Activated CD8-positive, alpha-beta memory T cell treated with anti-CD3 and anti-CD28 coated beads for 4 hours (primary cell): ENCODE data around the gene DIPK1C.
"Not testable (repeated sequence)": the region's sequence is repeated elsewhere in the genome, so short reads cannot be mapped to it uniquely, and the experiment has no call there.

ENCODE experiments used
- DNase-seq, 2 donors: peaks; one replicate each; pipeline ENCODE4 v3.0.0-alpha.2; 2020; ENCODE audit warnings: low read depth in 2 of 2

DIPK1C gene

DNA sequence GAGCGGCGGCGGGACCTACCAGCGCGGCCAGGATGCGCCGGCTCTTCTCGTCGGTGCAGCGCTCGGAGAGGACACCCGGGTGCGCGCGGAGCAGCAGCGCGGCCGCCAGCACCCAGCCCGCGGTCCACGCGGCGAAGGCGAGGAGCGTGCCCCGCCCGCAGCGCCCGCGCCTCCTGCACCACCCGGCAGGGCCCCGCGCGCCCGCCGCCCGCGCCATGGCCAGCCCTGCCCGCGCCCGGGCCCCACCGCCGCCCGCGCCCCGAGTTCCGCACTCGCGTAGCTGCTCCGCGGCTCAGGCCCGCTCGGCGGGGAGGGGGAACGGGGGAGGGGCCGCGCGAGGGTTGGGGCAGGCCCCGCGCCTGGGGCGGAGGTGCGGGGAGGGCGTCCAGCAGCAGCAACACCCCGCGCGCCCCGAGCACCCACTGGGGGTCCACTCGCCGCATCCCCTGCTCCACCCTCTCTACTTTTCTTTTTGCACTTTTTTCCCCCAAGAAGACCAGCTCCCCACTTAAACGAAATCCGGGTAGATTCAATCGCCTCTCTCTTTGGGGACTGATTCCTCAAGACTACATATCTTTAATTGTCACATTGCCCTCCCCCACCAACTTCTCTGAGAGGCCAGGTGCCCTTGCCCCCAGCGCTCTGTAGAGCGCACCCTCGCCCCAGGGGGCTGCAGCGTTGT is at the start of gene DIPK1C:
Gene DIPK1C, minus strand, starts transcription at position 266 of the 682 bp plus-strand sequence. Its CDS starts 49 bp downstream, at position 217.
- DNase-seq: no peak

DNA sequence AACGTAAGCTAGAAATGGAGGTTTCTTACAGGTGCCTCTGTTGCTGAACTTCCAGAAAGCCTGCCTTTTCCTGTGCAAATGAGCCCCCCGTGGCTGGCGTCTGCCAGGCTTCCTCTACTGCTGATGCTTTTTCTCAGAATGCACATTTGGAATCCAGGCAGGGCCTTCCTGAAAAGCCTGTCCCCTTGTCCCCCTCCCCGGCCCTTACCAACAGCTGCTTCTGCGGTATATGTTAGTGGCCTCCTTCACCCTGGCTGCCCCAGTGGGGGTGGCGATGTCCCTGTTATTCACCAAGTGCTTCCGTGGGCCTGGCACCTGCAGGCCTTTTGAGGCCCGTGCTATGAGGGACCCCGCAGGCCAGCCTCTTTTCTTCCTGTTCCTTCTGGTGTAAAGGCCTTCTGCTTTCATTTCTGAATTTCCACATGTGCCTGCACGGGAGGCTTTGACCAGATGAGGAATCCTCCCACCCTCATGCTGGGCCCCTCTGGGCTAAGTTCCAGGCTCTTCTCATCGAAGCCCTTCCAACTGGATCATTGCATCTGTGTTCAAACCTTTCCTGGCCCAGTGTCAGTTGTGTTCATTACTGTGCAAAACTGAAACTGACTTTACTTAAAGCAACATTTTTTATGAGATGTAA is 49.5 kb upstream of the DIPK1C start:
- no peak for DNase-seq

DNA sequence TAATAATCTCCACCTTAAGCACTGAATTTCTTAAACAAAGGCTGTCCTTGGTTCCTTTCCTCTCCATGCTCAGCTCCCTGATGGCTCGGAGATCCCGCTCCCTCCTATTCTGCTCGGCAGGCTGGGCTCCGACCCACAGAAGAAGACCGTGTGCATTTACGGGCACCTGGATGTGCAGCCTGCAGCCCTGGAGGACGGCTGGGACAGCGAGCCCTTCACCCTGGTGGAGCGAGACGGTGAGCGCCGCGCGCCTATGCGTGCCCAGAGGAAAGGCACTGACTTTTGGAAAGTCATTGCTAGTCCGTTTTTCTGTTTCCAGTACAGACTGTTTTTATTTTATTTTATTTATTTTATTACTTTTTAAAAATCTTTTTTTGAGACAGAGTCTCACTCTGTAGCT is 48.7 kb upstream of the DIPK1C start:
- no peak for DNase-seq

DNA sequence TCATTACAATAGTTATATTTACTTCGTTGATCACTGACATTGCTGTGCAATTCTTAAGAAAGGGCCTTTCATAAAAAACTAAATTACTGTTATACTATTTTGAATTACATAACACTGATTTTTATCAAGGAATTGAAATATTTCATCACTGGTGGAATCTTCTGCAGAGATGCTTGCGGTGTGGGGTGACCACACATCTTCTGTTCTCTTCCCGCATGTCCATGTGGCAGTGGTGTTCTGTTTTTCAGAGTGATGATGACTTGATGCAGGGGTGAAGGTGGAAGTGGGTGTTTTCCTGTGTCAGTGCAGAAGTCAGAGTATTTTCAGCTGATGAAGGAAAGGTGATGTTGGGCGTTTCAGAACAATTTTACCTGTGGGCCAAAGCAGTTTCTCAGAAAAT is 46.0 kb upstream of the DIPK1C start:
- no peak for DNase-seq

DNA sequence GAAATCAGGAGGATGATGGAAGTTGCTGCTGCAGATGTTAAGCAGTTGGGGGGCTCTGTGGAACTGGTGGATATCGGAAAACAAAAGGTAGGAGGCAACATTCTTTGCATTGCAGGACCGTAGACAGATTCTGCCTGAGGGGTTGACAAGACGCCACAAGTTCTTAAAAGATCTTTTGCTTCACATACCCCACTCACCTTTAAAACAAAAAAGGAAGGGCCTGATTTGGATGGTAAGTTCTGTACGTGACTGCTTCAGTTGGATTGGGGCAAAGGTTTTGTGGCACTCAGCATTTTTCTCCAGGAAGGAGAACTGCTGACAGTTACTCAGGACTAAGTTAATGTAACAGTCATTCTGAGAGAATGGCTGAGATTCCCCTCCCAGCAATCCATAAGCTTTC is 44.3 kb upstream of the DIPK1C start:
- DNase-seq: no peak

DNA sequence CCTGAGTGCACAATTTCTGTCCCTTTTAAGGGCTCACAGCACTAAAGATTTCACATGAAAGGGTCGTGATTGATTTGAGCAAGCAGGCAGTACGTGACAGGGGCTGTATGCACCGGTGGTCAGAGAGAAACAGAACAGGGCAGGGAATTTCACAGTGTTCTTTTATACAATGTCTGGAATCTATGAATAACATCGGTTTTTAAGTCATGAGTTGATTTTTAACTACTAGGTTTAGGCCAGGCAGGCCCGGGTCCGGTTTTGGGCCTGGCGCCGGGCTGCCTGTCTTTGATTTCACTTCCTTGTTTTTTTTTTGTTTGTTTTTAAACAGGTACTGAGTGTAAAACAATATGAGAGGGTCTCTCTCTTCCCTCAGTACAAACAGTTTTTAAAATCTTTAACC is 43.7 kb upstream of the DIPK1C start:
- not testable (repeated sequence) for DNase-seq

DNA sequence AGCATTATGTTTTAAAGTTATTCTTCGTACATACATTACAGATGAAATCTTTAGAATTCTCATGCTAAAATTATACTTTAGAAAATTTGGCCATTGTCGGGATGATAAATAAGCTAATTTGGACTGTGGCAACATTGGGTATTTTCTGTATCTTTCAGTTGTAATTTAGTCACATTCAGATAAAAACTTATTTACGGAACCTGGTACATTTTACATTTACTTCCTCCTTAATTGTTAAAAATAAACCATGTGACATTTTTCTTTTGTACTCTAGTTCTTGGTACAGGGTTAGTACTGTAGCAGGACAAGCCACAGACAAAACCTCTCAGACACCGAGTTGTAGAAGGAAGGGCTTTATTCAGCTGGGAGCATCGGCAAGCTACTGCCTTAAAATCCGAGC is 43.3 kb upstream of the DIPK1C start:
- no peak for DNase-seq

DNA sequence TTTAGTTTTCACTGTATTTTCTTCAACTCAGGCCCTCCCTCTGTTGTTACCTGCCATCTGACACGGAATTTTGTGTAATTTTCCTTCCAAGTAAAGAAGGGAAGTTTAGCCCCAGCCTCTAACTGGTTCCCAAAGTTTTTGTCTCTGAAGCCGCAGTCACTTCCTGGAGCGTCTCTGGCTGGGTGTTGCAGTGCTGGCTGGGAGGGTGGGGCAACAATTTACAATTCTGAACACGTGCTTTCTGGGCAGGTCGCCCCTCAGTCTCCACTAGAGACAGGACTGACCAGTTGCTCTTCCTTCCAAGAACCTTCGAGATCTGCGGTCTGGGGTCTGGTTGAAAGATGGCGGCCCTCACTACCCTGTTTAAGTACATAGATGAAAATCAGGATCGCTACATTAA is 42.5 kb upstream of the DIPK1C start:
- DNase-seq: peak; percentile 13 to 21

DNA sequence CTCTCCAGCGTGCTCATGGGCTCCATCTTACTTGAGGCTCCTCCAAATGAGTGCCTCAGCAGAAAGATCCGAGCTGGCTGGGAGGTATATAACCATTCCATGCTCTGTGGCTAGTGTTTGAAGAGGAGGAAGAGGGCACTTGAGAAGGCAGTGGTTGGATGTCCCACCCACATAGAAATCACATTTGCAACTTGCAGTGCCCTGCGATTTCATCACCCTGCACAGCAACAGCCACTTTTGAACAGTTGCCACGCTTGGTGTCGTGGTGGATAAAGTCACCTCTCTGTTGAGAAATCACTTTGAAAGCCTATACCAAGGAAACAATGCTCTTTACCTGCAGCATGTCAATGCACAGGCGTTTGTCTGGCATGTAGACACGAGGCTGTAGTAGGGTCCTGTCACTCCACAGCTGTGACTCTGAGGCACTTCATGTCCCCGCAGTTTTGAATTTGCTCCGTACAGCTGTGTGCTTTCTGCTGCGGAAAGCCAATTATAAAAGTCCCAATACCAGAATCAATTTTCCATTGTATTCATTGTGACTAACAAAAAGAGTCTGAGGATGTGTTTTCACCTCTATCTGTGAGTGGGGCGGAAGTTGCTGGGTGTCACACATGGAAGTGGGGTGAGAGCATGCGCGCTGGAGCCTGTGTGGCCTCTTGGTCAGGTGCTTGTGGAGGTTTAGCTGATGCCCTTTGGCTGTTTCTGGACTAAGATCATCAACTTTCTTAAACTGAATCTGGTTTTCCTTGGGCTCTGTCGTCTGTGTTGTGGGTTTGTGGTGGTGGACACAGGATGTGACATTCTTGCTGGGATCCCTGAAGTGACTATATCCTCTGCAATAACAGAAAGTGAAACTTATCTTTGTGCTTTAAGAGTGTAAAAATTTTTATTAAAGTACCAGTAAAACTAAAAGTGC is 41.9 kb upstream of the DIPK1C start:
- DNase-seq: peak; percentile 57 to 70

DNA sequence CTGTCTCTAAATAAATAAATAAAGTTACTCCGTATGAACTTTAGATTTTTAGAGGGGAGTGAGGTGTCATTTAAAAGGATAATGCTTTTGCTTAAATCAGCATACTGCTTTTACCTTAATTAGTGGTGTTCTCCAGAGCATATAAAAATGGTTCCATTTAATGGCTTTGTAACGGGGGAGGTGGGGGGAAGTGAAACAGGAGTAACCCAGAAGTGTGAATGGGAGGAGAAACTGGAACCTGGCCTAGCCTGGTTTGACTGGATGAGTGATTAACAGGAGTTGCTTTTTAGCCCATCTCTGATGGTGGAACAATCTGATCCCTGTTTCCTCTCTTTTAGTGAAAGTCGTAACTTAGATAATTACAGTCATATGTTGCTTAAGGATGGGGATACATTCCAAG is 40.7 kb upstream of the DIPK1C start:
- no peak for DNase-seq

DNA sequence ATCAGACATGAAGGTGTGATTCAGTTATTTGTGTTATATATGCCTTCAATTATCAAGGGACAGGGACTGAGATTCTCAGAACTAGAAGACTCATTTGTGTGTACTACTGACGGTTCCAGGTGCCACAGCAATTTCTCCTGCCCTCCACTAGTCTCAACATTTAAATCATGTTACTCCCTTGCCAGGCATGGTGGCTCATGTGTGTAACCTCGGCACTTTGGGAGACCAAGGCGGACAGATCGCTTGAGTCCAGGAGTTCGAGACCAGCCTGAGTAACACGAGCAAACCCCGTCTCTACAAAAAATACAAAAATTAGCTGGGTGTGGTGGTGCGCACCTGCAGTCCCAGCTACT is 40.2 kb upstream of the DIPK1C start:
- no peak for DNase-seq

DNA sequence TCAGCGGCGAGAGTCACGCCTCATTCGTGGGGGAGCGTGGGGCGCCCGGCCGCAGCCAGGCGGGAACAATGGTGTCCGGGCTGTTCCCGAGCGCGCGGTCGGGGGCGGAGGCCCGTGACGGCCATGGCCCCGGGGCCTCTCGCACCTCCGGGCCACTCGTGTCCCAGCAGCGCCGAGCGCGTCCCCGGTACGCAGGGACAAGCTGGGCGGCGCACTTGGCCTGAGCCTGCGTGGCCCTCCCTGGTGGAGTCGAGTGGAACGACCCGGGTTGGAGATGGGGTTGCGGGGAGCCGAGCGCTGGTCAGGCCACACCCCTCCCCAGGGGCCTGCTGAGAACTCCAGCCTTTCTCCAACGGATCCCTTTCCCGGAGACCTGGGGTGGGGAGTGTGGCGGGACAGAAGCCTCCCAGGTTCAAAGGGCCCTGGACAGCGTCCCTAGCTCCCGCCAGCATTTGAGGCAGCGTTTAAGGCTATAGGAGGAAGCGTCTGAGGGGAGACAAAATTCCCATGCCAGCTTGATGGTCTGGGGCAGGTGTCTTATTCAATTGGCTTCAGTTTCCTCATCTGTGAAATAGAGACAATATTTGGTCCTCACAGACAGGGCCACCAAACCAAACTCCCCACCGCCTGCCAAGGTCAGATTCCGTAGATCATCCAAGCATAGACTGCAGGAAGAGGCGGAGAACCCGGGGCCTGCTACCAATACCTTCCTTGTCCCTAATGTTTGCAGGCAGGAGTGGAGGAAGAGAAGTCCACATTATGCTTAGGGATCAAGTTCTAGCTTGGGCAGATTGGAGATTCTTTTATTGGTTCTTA is 39.6 kb upstream of the DIPK1C start:
- DNase-seq: peak in 1 of 2 donors; percentile 14

DNA sequence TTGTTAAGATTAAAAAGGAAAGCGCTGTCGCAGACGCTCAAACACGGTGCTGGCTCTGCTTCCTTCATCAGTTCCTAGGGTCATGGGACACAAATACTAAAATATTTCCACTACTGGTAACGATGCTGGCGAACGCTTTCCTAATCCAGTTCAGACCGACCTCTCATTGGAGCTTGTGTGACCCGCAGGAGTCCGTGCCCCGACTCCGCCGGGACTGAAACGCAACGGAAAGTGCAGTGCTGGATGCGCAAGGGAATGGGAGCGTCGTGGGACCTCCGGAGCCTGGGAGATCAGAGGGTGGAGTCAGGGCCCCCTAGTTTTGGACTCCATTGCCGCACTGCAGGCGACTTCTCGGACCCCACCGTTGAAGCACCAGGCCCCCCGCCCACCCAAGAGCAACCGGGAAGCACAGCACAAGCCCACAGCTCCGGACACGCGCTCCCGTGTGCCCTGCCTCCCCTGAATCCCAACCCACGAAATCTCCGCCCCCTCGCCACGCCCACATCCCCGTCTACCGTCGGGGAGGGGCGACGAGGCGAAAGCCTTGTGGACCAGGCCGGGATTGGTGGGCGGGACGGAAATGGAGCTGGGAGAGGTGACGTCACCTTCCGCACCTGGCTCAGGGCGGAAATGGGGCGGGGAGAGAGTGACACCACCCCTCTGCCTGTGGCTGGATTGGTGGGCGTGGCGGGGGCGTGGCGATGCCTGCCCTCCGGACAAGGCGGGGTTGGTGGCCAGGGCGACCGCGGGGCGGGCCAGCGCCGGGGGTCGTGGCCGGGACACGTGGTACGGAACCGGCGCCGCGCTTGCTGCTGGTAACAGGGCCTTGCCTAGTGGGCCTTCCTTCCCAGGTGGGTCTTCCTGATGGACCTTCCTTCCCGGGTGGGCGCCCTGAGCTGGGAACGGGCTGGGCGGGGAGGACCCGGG is 38.7 kb upstream of the DIPK1C start, which contains the start of gene CNDP2:
Gene CNDP2, plus strand, starts transcription at position 783 of the 927 bp plus-strand sequence. CDS start 3,611 bp downstream, outside the sequence.
- peak; percentile 97 to 99 for DNase-seq

DNA sequence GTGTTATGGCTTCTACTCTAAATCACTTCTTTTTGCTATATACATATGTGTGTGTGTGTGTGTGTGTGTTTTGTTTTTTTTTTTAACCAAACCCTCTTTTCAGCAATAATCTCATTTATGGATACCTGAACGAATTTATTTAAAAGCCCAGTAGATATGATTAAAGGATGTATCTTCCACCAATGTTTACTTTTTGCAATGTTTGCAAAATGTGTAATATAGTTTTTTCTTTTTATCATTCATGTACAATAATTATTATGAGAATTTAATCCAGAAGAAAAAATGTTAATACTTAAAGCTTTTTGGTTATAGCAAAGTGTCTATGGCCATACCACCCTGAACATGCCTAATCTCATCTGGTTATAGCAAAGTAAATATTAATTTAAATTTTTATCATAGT is 37.4 kb upstream of the DIPK1C start:
- DNase-seq: no peak

DNA sequence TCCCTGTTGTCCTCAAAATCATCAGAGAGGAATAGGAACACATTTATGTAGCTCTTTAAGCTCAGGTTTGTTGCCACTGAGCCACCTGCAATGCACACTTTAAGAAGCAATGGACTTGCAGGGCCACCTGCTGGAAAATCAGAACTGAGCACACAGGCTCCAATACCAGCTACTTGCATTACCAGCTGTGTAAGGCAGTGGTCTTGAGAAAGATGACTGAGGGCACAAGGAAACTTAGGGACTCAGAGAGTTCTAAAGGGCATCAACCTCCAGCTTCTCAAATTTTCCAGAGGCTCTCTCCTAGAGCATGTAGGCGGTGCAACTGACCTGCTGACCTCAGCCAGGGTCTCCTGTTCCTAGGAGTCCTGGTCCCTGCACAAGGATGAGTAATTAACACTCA is 36.6 kb upstream of the DIPK1C start:
- DNase-seq: peak; percentile 12 to 31

DNA sequence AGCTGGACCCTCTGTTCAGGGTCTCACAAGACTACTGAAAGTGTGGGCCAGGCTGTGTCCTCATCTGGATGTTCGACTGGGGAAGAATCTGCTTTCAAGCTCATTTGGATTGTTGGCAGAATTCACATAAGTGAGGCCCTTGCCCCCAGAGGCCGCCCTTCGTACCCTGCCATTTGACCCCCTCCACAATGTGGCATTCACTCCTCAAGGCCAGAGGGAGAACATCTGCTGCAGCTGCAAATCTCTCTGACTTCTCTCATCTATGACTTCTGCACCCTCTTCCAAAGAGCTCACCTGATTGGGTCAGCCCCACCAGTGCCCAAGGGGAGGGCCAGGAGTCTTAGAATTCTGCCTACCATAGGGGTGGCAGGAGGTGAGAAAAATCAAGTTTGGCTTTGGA is 35.2 kb upstream of the DIPK1C start:
- no peak for DNase-seq

DNA sequence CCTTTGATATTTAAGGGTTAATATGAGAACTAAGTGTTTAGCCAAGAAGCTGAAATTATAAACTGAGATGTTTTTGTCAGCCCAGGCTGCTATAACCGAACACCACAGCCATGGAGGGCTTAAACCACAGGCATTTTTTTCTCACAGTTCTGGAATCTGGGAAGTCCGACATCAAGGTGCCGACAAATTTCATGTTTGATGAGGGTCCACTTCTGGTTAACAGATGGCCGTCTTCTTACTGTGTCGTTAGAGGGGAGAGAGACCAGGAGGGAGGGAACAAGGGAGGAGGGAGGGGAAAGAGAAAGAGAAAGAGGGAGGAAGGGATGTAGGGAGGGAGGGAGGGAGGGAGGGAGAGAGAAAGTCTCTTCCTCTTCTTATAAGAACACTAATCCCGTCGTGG is 32.6 kb upstream of the DIPK1C start:
- no peak for DNase-seq

DNA sequence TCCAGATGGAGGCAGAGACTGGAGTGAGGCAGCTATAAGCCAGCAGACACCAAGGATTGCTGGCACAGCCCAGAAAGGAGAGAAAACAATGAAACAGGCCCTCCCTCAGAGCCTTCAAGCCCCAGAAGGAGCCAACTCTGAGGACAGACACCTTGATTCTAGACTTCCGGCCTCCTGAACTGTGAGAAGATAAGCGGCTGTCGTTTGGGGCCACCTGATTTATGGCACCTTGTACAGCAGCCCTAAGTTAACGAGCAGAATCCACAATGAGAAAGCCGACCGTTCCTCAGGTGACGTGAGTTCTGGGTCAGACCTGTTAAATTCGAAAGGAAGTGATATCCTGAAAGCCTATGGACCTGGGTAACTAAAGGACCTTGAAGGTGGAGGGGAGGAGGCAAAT is 31.8 kb upstream of the DIPK1C start:
- DNase-seq: no peak

DNA sequence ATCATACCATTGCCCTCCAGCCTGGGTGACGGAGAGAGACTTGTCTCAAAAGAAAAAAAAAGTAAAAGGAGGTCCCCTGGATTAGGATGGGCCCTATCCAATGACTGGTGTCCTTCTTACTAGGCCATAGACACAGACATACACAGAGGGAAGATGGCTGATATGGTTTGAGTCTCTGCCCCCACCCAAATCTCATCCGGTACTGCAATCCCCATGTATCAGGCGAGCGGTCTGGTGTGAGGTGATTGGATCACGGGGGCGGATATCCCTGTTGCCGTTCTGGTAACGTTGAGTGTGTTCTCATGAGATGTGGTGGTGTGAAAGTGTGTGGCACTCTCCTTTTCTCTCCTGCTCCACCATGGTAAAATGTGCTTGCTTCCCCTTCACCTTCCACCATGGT is 31.2 kb upstream of the DIPK1C start:
- no peak for DNase-seq

DNA sequence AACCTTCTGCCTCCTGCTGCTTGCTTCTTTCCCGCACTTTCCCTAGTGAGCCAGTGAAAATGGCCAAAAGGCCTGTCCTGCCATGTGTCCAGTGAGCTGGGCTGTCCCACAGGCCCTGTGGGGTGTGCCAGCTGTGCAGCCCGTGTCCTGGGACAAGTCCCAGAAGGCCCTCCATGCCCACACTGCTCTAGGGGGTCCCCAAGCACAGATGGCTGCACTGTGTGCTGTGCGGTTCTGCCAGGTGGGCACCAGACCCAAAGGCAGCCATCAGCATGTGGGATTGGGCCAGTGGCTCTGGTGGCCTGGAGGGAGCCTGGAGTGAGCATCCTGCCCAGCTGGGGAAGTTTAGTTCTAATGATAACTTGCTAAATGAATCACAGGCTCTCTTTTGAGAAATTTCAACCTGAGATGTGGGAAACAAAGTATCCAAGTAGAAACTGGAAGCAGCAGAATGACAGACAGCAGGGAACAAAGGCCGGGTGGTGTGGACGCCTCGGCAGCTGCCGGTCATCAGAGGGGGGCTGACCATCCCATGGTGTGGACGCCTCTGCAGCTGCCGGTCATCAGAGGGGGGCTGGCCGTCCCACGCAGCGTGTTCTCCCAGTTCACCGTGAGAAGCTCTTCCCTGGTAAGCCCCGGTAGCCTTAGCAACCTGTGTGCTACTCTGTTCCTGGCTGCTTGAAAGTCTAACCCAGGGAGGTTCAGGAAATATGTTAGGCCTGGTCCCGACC is 29.2 kb upstream of the DIPK1C start:
- DNase-seq: no peak
